ENCODE data around the gene COX14. TPM values are rescaled to one million over a fixed set of nuclear protein-coding genes. Genes with fewer than 3 reads are reported as not detected.

The COX14 gene
- total RNA-seq, 1 experiment from 2014 or later = 28.7 TPM

- H3K4me3 ChIP-seq (ENCODE audit: low read depth, low read length, poor library complexity, severe bottlenecking) = no peak overlapping the region
- TF ChIP-seq CTCF (conservative IDR thresholded peaks at IDR 0.05; ENCODE audit: low read depth, low read length) (no peak), EZH2 (IDR thresholded peaks at IDR 0.05; ENCODE audit: borderline replicate concordance, low read depth, low read length, poor library complexity, severe bottlenecking) (no peak)
- intact Hi-C loops (cut with micrococcal nuclease; ENCODE audit: unreplicated experiment) = no loop called here
- ChIA-PET POLR2A (ENCODE audit: low non-redundant PET) (no interaction called here), CTCF (no interaction called here)
- peaks cover 60% of the 10 kb centered on the region for H3K36me3 ChIP-seq (ENCODE audit: insufficient read depth, low read length, poor library complexity, severe bottlenecking)
- no peak overlapping the region for H3K27ac ChIP-seq (ENCODE audit: low read depth, low read length, poor library complexity, severe bottlenecking)
- H3K27me3 ChIP-seq (replicated peaks; ENCODE audit: insufficient read depth, low read depth, low read length, poor library complexity) = no peaks in the 10 kb centered on the region
- BruUV-seq (replicated peaks) = no TSS peak
- peaks cover 8% of the 10 kb centered on the region for H3K4me1 ChIP-seq (ENCODE audit: insufficient read depth, low read length, poor library complexity, severe bottlenecking)
- H3K9me3 ChIP-seq (ENCODE audit: low read depth, low read length, poor library complexity, severe bottlenecking) = no peaks in the 10 kb centered on the region
- DNase-seq (ENCODE audit: low spot score) = peak; percentile 23
Measured at GRCh38 chr12:50099302-50100008, 12.6 kb upstream of the COX14 start.

- POLR2A ChIA-PET (ENCODE audit: low non-redundant PET) = interaction anchor here (0.6 kb wide), 2 partner anchors 13 to 754 kb away, joined by 3 to 4 read pairs; partner anchors contain the start of gene DNAJC22
- peaks cover 8% of the 10 kb centered on the region for H3K4me1 ChIP-seq (ENCODE audit: insufficient read depth, low read length, poor library complexity, severe bottlenecking)
- DNase-seq (ENCODE audit: low spot score) = no peak
- intact Hi-C loops (cut with micrococcal nuclease; ENCODE audit: unreplicated experiment) = no loop called here
- no peak overlapping the region for H3K27ac ChIP-seq (ENCODE audit: low read depth, low read length, poor library complexity, severe bottlenecking)
- no TSS peak for BruUV-seq (replicated peaks)
- H3K36me3 ChIP-seq (ENCODE audit: insufficient read depth, low read length, poor library complexity, severe bottlenecking) = peaks cover 49% of the 10 kb centered on the region
- H3K27me3 ChIP-seq (replicated peaks; ENCODE audit: insufficient read depth, low read depth, low read length, poor library complexity) = no peaks in the 10 kb centered on the region
- H3K9me3 ChIP-seq (ENCODE audit: low read depth, low read length, poor library complexity, severe bottlenecking) = no peaks in the 10 kb centered on the region
- TF ChIP-seq CTCF (conservative IDR thresholded peaks at IDR 0.05; ENCODE audit: low read depth, low read length) (no peak), EZH2 (IDR thresholded peaks at IDR 0.05; ENCODE audit: borderline replicate concordance, low read depth, low read length, poor library complexity, severe bottlenecking) (no peak)
- no peak overlapping the region for H3K4me3 ChIP-seq (ENCODE audit: low read depth, low read length, poor library complexity, severe bottlenecking)
- CTCF ChIA-PET = interaction anchor here (1.3 to 2.5 kb wide), 2 partner anchors 11 to 30 kb away, joined by 4 to 21 read pairs; partner anchors contain the start of gene COX14
Measured at GRCh38 chr12:50100561-50100960, 11.5 kb upstream of the COX14 start.

DNA sequence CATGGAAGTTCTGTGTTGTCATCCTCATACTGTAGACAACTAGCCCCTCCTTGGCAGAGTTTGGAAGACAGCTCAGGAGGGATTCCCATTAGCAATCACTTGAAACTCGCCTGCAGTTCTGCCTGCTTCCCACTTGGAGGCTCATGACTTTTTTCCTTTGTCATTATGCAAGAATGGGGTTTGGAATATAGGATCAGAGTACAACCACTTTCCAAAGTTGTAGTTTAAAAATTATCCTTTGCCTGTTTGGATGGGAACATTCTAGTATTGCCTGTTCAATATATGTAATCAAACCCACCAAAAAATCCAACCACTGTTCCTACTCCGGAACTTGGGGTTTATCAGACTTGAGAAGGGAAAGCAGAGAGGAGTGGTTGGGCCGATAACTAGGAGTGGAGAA, 10.4 kb upstream of the COX14 start:
- intact Hi-C loops (cut with micrococcal nuclease; ENCODE audit: unreplicated experiment) = no loop called here
- POLR2A ChIA-PET (ENCODE audit: low non-redundant PET) = no interaction called here
- CTCF ChIA-PET = interaction anchor here (0.6 to 2.5 kb wide), 4 partner anchors 10 to 74 kb away, joined by 3 to 21 read pairs (median 4); partner anchors contain the start of genes COX14 and SMARCD1

More for the DNA sequence above, 10.4 kb upstream of the COX14 start:
- Histone ChIP-seq H3K4me1 (ENCODE audit: insufficient read depth, low read length, poor library complexity, severe bottlenecking) (peaks cover 8% of the 10 kb centered on the region), H3K4me3 (ENCODE audit: low read depth, low read length, poor library complexity, severe bottlenecking) (no peak overlapping the region), H3K27ac (ENCODE audit: low read depth, low read length, poor library complexity, severe bottlenecking) (no peak overlapping the region), H3K36me3 (ENCODE audit: insufficient read depth, low read length, poor library complexity, severe bottlenecking) (peaks cover 38% of the 10 kb centered on the region), H3K27me3 (replicated peaks; ENCODE audit: insufficient read depth, low read depth, low read length, poor library complexity) (no peaks in the 10 kb centered on the region), H3K9me3 (ENCODE audit: low read depth, low read length, poor library complexity, severe bottlenecking) (no peaks in the 10 kb centered on the region)
- DNase-seq (ENCODE audit: low spot score) = peak; percentile 73
- TF ChIP-seq EZH2 (IDR thresholded peaks at IDR 0.05; ENCODE audit: borderline replicate concordance, low read depth, low read length, poor library complexity, severe bottlenecking) (no peak), CTCF (conservative IDR thresholded peaks at IDR 0.05; ENCODE audit: low read depth, low read length) (peak; percentile 60)
- BruUV-seq (replicated peaks) = no TSS peak

All from A673 (cell line).